HUES64 (cell line): ENCODE data around the gene IRF4.
"Not testable (repeated sequence)": the region's sequence is repeated elsewhere in the genome, so short reads cannot be mapped to it uniquely, and the experiment has no call there.

Source experiments
- H3K27ac ChIP-seq: 2 replicates; pipeline ENCODE4 v1.7.0; 2013; ENCODE audit warnings: low read depth, low read length, inconsistent platforms
- H3K27me3 ChIP-seq: 2 replicates; pipeline ENCODE4 v1.6.1; 2013; ENCODE audit warnings: mild to moderate bottlenecking, low read length; ENCODE audit not compliant: insufficient read depth
- H3K36me3 ChIP-seq: 2 replicates; pipeline ENCODE4 v1.6.1; 2013; ENCODE audit warnings: mild to moderate bottlenecking, low read length; ENCODE audit not compliant: insufficient read depth
- H3K4me1 ChIP-seq: 2 replicates; pipeline ENCODE4 v1.6.1; 2013; ENCODE audit warnings: mild to moderate bottlenecking, low read length, moderate library complexity; ENCODE audit not compliant: insufficient read depth
- H3K4me3 ChIP-seq: 2 replicates; pipeline ENCODE4 v1.5.1; 2013; ENCODE audit warnings: mild to moderate bottlenecking, low read length, moderate library complexity
- H3K9ac ChIP-seq: 2 replicates; pipeline ENCODE4 v1.6.1; 2013; ENCODE audit warnings: mild to moderate bottlenecking, low read depth, low read length
- H3K9me3 ChIP-seq: 2 replicates; pipeline ENCODE4 v1.6.1; 2013; ENCODE audit warnings: low read depth, low read length; ENCODE audit not compliant: insufficient read depth
- WGBS: fragments of 150-250, 120-280 bp; methylation state at CpG from one replicate; pipeline ENCODE4 v1.1.7; 2013; ENCODE audit warnings: missing lambda C conversion rate; 5-methylcytosine and 5-hydroxymethylcytosine counted together

IRF4 gene

DNA sequence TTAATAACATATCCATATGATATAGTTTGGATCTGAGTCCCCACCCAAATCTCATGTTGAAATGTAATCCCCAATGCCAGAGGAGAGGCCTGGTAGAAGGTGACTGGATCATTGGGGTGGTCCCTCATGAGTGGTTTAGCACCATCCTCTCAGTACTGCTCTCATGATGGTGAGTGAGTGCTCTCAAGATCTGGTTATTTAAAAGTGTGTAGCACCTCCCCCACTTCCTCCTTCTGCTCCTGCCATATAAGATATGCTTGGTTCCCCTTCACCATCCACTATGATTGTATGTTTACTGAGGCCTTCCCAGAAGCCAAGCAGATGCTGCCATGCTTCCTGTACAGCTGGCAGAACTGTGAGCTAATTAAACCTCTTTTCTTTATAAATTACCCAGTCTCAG is 22.9 kb downstream of the IRF4 start:
- no peak overlapping the region for H3K9ac ChIP-seq
- H3K27ac ChIP-seq = no peak overlapping the region
- H3K36me3 ChIP-seq = no peaks in the 10 kb centered on the region
- no peaks in the 10 kb centered on the region for H3K4me1 ChIP-seq
- H3K4me3 ChIP-seq = no peak overlapping the region
- no peaks in the 10 kb centered on the region for H3K9me3 ChIP-seq
- no peaks in the 10 kb centered on the region for H3K27me3 ChIP-seq

DNA sequence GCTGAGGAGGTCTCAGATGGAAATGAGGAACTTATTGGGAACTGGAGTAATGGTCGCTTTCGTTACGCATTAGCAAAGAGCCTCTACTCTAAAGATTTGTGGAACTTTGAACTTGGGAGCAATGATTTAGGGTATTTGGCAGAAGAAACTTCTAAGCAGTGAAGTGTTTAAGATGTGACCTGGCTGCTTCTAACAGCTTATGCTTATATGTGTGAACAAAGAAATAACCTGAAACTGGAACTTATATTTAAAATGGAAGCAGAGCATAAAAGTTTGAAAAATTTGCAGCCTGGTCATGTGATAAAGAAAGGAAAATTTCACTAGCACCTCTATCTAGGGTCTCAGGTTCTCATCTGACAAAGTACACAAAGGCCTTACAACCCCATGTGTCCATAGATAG is 23.5 kb downstream of the IRF4 start:
- 97% methylated on average over 3 of the region's 3 CpGs for WGBS
- no peak overlapping the region for H3K27ac ChIP-seq
- no peaks in the 10 kb centered on the region for H3K4me1 ChIP-seq

GRCh38 chr6:421211-421610 is 29.7 kb downstream of the IRF4 start:
- H3K9ac ChIP-seq = no peak overlapping the region
- WGBS = 85% methylated on average over 7 of the region's 7 CpGs
- 0 out of 2 replicates have a peak, but pooled peaks cover 4% of the 10 kb centered on the region for H3K9me3 ChIP-seq
- H3K27me3 ChIP-seq = no peaks in the 10 kb centered on the region; the same call in 1 of the 2 replicates
- H3K4me3 ChIP-seq = no peak overlapping the region
- H3K36me3 ChIP-seq = no peaks in the 10 kb centered on the region
- no peak overlapping the region for H3K27ac ChIP-seq
- H3K4me1 ChIP-seq = no peaks in the 10 kb centered on the region

More for the DNA sequence above, 23.5 kb downstream of the IRF4 start:
- Histone ChIP-seq H3K9me3 (no peaks in the 10 kb centered on the region), H3K27me3 (no peaks in the 10 kb centered on the region), H3K36me3 (no peaks in the 10 kb centered on the region), H3K9ac (no peak overlapping the region), H3K4me3 (no peak overlapping the region)

DNA sequence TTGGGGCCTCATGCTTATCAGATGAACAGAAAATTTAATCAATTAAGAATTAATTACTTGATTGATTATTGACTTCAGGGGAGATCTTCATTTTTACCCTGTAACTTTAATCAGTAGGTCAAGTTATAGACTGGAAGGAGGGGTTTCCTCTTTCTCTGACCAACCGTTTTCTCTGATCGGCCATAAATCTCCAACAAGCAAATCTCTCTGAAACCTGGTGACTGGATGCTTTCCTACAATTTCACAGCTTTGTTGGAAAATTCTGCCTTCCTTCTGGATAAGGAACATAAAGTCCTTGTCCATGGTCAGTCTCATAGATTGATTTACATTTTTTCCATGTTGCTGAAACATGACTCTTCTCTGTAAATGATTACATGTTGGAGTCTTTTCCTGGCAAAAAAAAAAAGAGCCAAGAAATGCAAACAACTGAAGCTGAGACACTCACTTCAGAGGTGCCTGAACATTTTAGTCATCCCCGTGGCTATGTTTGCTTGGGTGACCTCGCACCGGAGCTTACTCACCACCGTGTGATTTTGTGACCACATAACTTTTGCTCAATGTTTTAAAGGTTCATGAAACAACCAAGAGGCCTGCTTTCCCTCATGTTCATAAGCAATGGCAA is 31.0 kb downstream of the IRF4 start:
- no peak overlapping the region for H3K9ac ChIP-seq

GRCh38 chr6:423055-423798 is 31.7 kb downstream of the IRF4 start:
- H3K27ac ChIP-seq = no peak overlapping the region
- H3K27me3 ChIP-seq = no peaks in the 10 kb centered on the region; the same call in 1 of the 2 replicates
- H3K9ac ChIP-seq = no peak overlapping the region
- 0 out of 2 replicates have a peak, but pooled peaks cover 4% of the 10 kb centered on the region for H3K9me3 ChIP-seq
- no peak overlapping the region for H3K4me3 ChIP-seq
- 93% methylated on average over 11 of the region's 11 CpGs for WGBS
- no peaks in the 10 kb centered on the region for H3K4me1 ChIP-seq
- no peaks in the 10 kb centered on the region for H3K36me3 ChIP-seq

More for the DNA sequence above, 31.0 kb downstream of the IRF4 start:
- no peaks in the 10 kb centered on the region for H3K36me3 ChIP-seq
- H3K27me3 ChIP-seq = no peaks in the 10 kb centered on the region; the same call in 1 of the 2 replicates
- WGBS = 85% methylated on average over 6 of the region's 6 CpGs
- H3K9me3 ChIP-seq = 0 out of 2 replicates have a peak, but pooled peaks cover 4% of the 10 kb centered on the region
- H3K27ac ChIP-seq = no peak overlapping the region
- H3K4me1 ChIP-seq = no peaks in the 10 kb centered on the region
- no peak overlapping the region for H3K4me3 ChIP-seq

GRCh38 chr6:423799-424345 is 32.3 kb downstream of the IRF4 start:
- Histone ChIP-seq H3K4me1 (no peaks in the 10 kb centered on the region), H3K27ac (no peak overlapping the region), H3K9ac (no peak overlapping the region), H3K36me3 (no peaks in the 10 kb centered on the region), H3K4me3 (no peak overlapping the region), H3K9me3 (0 out of 2 replicates have a peak, but pooled peaks cover 4% of the 10 kb centered on the region), H3K27me3 (no peaks in the 10 kb centered on the region; the same call in 1 of the 2 replicates)
- WGBS = 95% methylated on average over 36 of the region's 39 CpGs

GRCh38 chr6:424741-425417 is 33.3 kb downstream of the IRF4 start:
- H3K27ac ChIP-seq = no peak overlapping the region
- H3K4me3 ChIP-seq = no peak overlapping the region
- 89% methylated on average over 27 of the region's 27 CpGs for WGBS
- no peaks in the 10 kb centered on the region for H3K36me3 ChIP-seq
- 0 out of 2 replicates have a peak, but pooled peaks cover 4% of the 10 kb centered on the region for H3K9me3 ChIP-seq
- H3K4me1 ChIP-seq = no peaks in the 10 kb centered on the region
- H3K9ac ChIP-seq = no peak overlapping the region
- no peaks in the 10 kb centered on the region; the same call in 1 of the 2 replicates for H3K27me3 ChIP-seq

DNA sequence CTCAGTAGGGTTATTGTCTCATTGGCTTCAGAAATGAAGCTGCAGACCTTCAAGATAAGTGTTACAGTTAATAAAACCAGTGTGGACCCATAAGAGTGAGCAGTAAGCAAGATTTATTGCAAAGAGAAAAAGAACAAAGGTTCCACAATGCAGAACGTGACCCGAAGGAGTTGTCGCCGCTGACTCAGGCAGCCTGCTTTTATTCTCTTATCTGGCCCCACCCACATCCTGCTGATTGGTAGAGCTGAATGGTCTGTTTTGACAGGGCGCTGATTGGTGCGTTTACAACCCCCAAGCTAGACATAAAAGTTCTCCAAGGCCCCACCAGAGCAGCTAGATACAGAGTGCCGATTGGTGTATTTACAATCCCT is 33.9 kb downstream of the IRF4 start:
- H3K36me3 ChIP-seq, H3K4me3 ChIP-seq, H3K9me3 ChIP-seq, H3K4me1 ChIP-seq, H3K27ac ChIP-seq, H3K27me3 ChIP-seq, H3K9ac ChIP-seq: not testable (repeated sequence)
- WGBS = 83% methylated on average over 7 of the region's 7 CpGs

DNA sequence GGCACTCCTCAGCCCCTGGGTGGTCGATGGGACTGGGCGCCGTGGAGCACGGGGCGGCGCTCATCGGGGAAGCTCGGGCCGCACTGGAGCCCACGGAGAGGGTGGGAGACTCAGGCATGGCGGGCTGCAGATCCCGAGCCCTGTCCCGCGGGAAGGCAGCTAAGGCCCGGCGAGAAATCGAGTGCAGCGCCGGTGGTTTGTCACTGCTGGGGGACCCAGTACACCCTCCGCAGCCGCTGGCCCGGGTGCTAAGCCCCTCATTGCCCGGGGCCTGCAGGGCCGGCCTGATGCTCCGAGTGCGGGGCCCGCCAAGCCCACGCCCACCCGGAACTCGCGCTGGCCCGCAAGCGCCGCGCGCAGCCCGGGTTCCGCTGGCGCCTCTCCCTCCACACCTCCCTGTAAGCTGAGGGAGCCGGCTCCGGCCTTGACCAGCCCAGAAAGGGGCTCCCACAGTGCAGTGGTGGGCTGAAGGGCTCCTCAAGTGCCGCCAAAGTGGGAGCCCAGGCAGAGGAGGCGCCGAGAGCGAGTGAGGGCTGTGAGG is 34.7 kb downstream of the IRF4 start:
- not testable (repeated sequence) for H3K36me3 ChIP-seq, H3K27ac ChIP-seq, H3K9me3 ChIP-seq, H3K27me3 ChIP-seq, H3K4me1 ChIP-seq, H3K9ac ChIP-seq, H3K4me3 ChIP-seq
- WGBS = 98% methylated on average over 45 of the region's 45 CpGs

- Histone ChIP-seq H3K4me3 (no peak overlapping the region), H3K36me3 (no peaks in the 10 kb centered on the region), H3K4me1 (no peaks in the 10 kb centered on the region), H3K27ac (no peak overlapping the region), H3K9ac (no peak overlapping the region), H3K27me3 (no peaks in the 10 kb centered on the region; the same call in 1 of the 2 replicates), H3K9me3 (no peaks in the 10 kb centered on the region)
- WGBS = 88% methylated on average over 11 of the region's 11 CpGs
Observed at GRCh38 chr6:428047-428603, 36.6 kb downstream of the IRF4 start.
